NCI-H1105 treated with DMSO at 0.1 percent for 48 hours (cell line): ENCODE results near the gene GNAL.
"Not testable (repeated sequence)": the region's sequence is repeated elsewhere in the genome, so short reads cannot be mapped to it uniquely, and the experiment has no call there.

ENCODE experiments used
- DNase-seq: peaks from one replicate; lab custom pipeline; 2025; lab: John Stamatoyannopoulos, UW

GNAL gene

GRCh38 chr18:11849279-11849678, 160.2 kb downstream of the GNAL start:
- DNase-seq, result no peak

- DNase-seq, result peak; percentile 50
Measured at GRCh38 chr18:11849841-11850634, 161.0 kb downstream of the GNAL start.

GRCh38 chr18:11850821-11851145, 161.7 kb downstream of the GNAL start:
- DNase-seq, result peak; percentile 54

GRCh38 chr18:11851146-11851805, 162.2 kb downstream of the GNAL start, which contains the start of gene CHMP1B:
TSS of gene CHMP1B (plus strand) at chr18:11851413. CDS start at chr18:11851512, 99 bp downstream.
- peak; percentile 92 for DNase-seq

GRCh38 chr18:11851806-11852337, 162.8 kb downstream of the GNAL start:
- DNase-seq, result peak; percentile 22

- DNase-seq, result not testable (repeated sequence)
Measured at GRCh38 chr18:11854554-11854953, 165.5 kb downstream of the GNAL start.

GRCh38 chr18:11857177-11857887, 168.3 kb downstream of the GNAL start:
- DNase-seq, result peak; percentile 15

GRCh38 chr18:11859282-11859830, 170.3 kb downstream of the GNAL start:
- no peak for DNase-seq

- no peak for DNase-seq
Measured at GRCh38 chr18:11859903-11860407, 170.9 kb downstream of the GNAL start.

- no peak for DNase-seq
Measured at GRCh38 chr18:11860594-11861450, 171.8 kb downstream of the GNAL start.

GRCh38 chr18:11861583-11862288, 172.7 kb downstream of the GNAL start:
- DNase-seq, result no peak

GRCh38 chr18:11862468-11863137, 173.5 kb downstream of the GNAL start:
- DNase-seq, result no peak

GRCh38 chr18:11864471-11864870, 175.4 kb downstream of the GNAL start:
- DNase-seq, result no peak

- DNase-seq, result no peak
Measured at GRCh38 chr18:11865071-11865470, 176.0 kb downstream of the GNAL start.

- no peak for DNase-seq
Measured at GRCh38 chr18:11866329-11866728, 177.3 kb downstream of the GNAL start.

GRCh38 chr18:11866764-11867163, 177.7 kb downstream of the GNAL start:
- DNase-seq, result no peak

- DNase-seq, result no peak
Measured at GRCh38 chr18:11868230-11868629, 179.2 kb downstream of the GNAL start.

GRCh38 chr18:11871501-11871900, 182.4 kb downstream of the GNAL start:
- DNase-seq, result no peak

- DNase-seq, result peak; percentile 1
Measured at GRCh38 chr18:11872479-11873136, 183.5 kb downstream of the GNAL start.
